RPMI8226 (cell line): ENCODE results near the gene PRELID3B.

Experiments
- DNase-seq: peaks from one replicate; pipeline ENCODE4 v3.0.0-alpha.2; 2015

PRELID3B gene

DNA sequence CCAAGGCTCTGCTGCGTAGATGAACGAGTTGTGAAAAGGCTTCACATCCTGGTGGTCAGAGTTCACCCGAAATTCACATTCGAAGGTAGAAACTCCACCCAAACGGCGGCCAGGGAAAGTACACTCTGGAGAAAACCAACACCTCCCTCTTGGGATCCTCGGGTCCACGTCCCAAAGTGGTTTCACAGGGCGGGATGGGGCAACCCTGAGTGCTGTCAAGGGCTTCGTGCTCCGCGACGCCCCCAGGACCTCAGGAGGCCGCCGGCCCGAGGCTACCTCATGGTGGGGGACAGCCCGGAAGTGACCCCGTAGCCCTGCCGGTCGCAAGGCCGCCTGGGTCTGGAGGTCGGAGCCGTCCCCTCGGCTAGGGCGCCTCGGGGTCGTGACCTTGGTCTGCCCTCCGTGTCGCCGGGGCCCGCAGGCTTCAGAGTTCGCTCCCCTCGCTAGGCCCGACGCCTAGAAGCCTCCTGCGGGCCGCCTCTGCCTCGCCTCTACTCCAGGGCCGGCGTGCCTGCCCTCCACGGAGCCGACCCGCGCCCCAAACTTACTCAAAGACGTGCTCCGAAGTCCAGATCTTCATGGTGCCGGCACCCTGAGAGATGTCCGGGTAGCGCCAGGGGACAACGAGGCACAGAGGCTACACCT, at the start of gene PRELID3B:
TSS of gene PRELID3B (minus strand) at position 636 of the 645 bp plus-strand sequence. CDS start at position 580, 56 bp downstream.
- DNase-seq: peak; percentile 36

DNA sequence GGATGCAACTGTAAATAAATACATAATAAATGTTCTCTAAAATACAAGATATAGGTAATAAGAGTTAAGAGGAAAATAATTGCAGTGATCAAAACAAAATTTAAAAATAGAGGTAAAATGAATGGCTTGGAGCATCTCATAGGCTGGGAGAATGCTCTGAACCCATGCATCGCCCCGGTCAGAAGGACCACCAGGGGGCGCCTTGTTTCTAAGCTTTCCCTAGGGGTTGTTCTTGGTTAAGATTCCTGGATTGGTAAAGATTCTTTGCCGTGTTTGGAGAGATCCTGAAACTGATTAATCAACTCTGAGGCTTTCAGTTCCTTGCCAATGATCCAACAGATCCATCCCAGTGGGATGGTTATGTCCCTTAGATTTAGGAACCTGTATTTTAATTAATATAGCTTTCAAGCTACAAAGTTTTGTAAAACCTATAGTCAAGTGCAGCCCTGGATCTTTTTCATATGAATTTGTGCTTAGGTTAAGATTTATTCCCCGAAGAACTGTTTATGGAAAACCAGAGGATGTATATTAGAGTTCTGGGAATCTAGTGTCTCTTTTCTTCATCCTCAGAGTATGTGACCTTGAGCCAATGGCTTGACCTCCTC, 45.3 kb upstream of the PRELID3B start:
- peak; percentile 79 for DNase-seq

DNA sequence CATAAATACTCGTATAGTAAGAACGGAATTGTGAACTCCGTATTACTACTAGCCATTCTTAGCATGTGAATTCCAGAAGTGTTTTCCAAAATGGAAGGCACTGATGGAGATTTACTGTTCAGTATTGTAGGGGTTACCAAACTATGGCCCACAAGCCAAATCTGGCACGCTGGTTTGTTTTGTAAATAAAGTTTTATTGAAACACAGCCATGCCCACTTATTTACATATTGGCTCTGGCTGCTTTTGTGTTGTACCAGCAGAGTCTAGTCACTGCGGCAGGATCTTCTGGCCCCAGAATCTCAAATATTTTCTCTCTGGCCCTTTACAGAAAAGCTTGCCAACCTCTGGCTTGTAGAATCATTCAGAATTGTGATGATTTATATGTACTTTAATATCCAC, 44.3 kb upstream of the PRELID3B start:
- no peak for DNase-seq

DNA sequence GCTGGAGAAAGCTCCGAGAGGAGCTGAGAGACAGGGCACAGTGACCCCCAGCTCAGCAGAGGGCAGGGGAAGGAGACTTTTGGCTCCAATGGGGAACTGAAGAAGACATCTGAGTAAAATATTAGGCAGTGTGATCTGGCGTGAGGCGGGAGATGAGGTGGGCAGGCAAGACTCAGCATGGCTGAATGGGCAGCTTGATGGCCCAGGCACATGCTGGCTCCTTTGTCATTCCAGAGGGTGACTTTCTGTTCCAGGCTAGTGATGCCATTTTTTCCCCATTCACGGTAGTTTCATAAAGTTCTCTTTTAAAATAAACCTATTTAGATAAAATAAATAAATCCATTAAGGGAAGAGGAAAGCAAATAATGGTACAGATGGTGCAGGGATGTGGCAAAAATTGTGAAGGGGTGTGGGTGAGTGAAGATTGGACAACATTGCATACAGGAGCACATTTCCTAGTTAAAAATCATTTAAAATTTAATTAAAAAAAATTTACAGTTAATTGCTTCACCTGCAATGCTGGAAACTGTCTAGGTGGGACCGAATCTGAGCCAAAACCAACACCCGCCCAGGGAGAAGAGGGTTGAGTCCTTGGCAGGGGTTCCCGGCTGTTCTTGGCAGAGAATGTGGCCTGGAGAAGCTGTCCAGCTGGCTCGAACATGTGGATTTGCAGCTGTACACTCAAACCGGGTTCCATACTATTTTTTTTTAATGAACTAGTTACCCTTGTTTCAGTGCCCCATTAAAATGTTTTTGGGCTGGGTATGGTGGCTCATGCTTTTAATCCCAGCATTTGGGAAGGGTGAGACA, 41.7 kb upstream of the PRELID3B start:
- DNase-seq: no peak

DNA sequence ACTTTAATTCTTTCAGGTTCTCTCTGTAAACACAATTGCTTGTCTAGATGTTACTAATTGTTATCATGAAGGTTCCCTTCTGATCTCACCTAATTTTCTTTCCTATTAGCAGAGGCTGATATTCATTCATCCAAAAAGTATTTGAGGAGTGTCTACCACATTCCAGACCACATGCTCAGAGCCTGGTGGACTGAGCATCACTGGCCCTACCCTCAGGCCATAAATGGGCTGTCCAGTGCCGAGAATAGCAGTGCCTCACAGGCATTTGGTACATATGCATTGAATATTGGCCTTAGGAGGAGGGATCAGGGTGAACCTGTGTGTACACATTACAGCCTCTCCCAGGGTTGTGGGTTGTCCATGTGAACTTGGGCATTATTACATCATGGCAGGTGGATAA, 40.4 kb upstream of the PRELID3B start:
- no peak for DNase-seq

DNA sequence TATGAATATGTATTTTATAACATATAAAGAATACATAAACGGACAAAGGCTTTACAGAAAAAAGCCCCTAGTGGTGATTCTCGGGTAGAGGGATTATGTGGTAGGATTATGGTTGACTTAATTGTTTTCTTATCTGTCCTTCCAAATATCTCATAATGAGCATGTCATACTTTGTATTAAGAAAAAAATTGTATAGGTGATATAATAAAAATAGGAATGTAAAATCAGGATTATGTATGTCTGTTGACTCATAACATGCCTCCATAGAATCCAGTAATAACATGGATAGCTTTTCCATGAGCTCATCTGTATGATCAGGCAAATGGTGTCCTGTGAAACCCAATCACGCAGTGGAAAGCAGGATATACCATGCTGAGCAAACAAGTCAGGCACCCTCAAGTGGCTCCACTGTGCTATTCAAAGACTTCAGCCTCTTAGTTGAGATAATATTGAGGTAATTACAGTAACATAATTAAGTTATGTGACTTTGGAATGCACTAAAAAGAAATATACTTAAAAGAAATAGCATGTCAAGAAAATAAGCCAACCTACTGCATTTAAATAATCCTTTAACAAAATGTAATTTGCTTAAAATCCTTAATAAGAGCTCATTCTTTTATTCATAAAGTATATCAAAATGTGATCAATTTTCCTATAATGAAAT, 39.6 kb upstream of the PRELID3B start:
- no peak for DNase-seq

DNA sequence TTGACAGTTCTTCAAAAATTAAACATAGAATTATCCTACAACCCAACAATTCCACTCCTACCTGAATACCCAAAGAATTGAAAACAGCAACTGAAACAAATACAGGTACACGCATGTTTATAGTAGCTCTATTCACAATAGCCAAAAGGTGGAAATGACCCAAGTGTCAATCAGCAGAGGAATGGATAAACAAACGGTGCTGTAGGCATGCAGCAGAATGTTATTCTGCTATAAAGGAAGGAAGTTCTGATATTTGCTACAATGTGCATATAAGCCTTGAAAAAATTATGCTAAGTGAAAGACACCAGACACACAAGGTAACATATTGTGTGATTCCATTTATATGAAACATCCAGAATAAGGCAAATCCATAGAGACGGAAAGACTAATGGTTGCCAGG, 38.5 kb upstream of the PRELID3B start:
- no peak for DNase-seq

DNA sequence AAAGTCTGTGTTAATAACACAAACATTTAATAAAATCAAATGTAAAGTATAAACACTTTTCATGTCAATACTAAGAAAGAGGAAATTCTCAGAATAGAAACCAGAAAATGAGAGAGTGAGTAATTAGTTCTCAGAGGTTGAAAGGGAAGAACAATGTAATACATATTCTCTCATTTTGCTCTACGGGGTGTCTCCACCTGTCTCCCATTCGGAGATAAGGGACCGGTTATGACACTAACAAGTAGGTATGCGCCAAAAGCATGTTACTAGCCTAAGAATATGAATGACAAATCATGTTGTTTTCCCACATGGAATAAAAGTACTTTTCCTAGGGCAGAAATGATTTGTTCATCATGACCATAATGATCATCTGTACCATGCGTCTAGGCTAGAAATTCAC, 35.6 kb upstream of the PRELID3B start:
- no peak for DNase-seq

DNA sequence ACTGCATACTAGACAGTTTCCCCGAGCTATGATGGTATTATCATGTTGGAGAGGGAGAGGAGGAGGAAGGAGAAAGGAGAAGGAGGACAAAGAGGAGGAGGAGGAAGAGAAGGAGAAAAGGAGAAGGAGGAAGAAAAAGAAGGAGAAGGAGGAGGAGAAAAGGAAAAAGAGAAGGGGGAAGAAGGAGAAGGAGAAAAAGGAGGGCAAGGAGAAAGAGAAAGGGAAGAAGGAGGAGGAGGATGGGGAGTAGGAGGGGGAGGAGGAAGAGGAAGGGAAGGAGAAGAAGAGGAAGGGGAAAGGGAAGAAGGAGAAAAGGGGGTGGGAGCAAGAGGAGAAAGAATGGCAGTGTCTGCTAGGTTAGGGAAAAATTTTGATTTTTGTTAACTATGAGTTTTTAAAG, 35.1 kb upstream of the PRELID3B start:
- DNase-seq: no peak

DNA sequence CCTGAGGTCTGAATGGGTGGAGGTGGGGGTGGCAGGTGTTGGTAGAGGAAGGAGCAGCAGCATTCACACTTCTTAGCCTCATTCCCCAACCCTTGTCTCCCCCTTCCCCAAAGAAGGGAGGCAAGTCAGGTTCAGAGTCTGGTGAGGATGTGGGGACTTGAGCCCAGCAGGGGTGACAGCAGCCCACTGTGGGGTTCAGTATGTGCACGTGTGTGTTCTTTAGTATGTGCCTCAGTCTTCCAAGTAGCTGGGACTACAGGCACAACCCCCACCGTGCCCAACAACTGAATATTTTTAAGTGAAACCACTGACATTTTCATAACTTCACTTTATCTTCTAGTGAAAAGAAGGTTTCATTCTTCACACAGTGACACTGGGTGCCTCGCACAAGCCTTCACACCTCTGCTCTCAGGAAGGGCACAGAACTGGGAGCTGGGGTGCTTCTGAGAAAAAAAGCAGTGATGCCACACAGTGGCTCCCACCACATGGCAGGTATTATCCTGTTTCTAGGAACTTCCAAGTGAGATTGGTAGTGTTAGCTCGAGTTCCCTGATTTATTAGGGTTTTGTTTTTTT, 33.4 kb upstream of the PRELID3B start:
- DNase-seq: no peak

DNA sequence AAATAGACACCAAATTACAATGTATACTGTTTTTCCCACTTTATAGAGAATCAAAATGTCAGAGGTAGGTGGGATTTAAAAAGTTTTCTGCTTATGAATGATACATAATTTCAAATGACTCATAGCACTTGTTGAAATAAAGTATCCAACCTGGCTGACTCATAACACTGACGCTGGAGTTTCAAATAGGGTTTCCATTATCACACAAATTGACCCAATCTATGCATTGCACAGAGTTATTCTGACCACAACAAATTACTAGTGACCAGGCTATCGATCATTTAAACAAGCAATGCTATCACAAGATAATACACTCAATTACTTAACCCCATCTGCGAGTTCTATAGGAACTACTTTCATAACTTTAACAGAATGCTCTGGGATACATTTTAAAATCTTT, 31.9 kb upstream of the PRELID3B start:
- no peak for DNase-seq

DNA sequence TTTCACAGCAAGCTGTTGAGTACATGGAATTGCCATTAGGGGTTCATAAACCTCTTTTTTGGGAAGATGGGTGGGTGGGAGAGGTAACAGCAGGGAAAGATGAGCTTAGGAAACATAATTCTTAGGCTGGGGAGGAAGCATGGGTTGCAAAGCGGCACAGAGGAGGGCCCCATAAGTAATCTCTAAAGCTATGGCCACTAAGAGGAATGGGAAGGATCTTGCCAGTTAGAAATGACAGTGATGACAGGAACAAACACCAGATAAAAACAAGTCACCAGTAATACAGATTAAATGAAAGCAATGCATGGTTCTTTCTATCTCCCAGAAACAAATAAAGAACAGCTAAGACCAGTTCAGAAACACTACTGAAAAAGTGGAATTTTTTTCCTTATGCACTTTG, 31.0 kb upstream of the PRELID3B start:
- no peak for DNase-seq

DNA sequence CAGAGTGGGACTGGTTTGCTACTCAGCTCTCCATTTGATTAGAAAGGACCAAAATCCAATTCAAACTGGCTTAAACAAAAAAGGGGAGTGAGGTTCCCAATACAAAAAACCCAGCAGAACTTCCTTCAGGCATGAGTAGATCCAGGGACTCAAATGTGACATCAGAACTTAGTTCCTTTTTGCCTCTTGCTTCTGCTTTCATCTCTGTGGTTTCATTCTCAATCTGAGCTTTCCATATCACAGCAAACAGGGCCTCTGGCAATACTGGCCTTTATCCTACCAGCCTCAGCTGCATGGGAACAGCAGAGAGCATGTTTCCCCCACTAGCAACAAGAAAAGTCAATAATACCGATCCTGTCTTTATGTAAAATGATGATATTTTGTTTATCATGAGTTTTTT, 28.6 kb upstream of the PRELID3B start:
- DNase-seq: no peak

DNA sequence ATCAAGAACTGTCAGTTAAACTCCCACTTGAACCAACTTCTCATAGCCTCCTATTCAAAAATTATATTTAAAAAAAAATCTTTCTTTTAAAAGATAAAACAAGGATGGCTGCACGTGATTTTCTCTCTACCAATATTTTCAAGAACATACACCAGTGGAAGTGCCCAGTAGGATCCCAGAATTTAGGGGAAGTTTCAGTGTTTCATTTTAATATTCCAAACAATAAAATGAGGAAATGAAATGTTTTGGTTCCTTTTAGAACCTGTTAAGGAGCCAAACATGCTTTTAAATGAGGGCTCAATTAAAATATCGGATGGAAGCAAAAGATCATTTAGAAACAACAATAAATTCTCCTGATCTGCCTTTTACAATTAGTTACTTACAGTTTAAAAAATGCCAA, 26.4 kb upstream of the PRELID3B start:
- no peak for DNase-seq

DNA sequence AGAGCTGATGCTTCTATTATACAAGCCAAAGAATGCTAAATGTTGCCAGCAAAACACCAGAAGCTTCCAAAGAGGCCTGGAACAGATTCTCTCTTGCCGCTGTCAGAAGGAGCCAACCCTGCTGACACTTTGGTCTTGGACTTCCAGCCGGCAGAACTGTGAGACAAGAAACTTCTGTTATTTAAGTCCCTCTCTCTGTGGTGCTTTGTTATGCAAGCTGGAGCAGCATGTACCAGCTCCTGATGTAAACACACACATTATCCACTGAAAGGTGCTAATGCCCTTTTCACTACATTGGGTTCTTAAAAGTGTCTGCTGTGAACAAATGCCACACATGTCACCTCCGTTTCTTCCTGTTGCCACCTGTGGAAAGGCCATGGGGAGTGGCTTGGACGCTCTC, 25.9 kb upstream of the PRELID3B start:
- no peak for DNase-seq

DNA sequence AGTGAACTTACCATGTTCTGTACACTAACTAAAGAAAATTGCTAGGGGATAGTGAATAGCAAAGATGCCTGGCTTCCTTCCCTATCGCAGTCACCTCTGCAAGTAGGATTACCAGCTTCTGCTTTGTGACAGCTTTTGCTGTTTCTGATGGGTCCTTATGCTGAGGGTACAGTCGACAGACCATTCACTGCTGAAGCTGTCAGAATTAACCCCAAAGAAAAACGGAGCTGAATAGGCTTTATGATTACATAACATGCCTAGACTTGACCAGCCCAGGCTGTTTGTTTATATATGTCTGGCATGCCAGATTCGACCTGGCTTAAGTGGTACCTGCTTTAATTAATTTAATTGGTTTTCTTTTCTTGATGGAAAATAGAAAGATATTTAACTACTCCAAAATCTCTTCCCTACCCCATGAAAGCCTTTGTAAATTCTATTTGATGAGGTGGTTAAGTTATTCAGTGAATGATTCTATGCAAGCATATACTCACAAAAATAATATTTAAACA, 21.7 kb upstream of the PRELID3B start:
- DNase-seq: no peak

DNA sequence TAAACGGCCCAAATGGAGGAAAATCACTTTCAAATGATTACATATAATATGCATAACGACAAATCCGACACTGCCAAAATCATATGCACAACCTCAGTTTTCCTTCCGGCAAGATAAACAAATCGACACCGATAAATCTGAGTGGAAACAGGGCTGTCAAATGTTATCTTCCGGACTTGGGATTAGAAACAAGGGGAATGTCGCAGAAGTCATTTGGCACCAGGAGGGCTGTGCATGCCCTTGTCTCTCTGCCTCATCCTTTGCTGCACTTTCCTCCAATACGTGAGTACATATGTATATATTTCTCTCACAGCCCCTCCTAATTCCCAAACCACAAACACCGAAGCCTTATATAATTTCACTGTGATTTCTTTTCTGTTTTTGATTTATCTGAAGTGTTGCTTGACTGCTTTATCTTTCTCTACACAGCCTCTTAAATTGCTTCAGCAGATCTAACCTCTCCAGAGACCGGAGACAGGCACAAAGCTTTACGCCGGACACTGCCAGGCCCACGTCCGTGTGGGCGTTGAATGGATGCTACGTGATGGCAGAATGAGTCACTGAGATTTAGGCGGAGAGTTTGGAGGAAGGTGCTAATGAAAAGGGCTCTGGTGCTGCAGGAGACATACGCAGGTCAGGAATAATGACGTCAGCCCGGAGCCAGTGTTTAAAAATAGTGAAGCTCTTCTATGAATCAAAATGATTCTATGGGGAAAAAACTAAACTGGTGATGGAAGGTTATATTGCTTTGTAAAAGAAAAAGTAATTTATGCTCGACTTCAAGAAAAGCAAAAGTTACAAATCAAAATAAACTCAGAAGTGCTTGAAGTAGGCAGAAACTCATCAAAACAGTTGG, 21.0 kb upstream of the PRELID3B start:
- no peak for DNase-seq

DNA sequence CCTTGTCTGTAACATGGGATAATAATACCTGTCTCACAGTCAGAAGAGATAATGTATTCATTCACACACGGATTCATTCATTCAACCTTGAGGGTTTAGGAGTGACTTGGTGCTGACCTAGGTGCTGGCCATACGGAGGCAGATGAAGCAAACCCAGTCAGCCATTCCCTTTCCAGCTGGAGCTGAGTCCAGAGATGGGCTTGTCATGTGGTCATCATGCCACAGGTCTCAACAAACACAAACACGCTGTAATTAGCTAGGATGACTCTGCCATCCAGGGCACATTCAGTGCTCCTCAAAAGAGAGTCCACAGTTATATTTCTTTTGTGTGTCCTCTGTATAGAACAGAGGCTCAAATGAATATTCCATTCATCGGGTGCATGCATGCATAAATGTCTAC, 19.5 kb upstream of the PRELID3B start:
- DNase-seq: no peak

DNA sequence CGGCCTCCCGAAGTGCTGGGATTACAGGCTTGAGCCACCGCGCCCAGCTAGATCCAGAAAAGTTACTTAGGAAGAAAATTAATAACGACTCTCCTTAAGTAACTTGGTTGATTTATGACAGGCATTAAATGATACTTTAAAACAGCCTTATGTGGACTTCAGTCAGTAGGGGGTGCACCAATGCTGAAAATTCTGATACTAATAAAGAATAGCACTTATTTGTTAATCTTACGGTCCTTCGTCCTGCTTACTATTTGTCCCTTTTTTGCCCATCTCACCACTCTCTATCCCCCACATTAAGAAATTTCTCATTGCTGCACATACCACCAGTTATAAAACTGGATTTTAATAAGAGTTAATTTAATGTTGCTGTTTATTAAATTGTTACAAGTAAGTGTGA, 12.7 kb upstream of the PRELID3B start:
- DNase-seq: no peak

DNA sequence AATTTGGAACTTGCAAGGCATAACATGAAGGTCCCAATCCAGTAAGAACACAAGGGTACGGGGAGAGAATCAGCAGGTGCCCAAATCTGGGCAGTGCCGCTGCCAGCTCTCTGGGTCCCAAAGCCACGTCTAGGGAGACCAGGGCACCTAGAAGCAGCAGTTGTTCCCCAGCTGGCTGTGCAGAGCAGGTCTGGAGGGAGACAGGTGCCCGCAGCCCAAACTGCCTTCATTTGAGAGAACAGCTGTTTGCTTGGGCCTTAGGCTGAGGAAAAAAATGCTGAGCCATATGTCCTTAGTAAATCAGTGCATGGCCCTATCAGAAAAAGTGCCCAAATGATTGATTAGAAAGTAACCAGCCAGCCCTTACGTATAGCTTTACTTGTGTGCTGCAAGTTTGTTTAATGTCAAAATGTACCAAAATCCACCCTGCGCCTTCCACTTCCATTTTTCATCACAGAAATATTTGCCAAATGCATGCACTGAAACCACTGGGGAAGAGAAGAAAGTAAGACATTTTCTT, 9.1 kb upstream of the PRELID3B start:
- peak; percentile 56 for DNase-seq

DNA sequence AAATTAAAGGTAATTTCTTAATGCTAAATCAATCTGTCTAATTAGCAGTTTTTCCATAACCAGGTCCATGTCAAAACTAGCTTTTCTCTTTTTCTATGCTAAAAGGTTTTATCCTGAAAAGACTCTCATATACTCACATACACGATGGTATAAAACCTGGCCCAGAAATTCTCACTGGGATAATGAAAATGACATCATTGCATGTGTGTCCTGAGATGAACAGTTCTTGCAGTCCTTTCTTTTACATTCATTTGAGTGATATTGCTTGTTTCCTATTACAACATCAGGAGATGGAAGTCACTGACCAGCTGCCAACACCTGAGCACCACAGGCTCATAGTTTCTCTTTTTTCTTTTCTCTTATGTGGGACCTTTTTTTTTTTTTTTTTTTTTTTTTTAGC, 7.9 kb upstream of the PRELID3B start:
- DNase-seq: no peak

DNA sequence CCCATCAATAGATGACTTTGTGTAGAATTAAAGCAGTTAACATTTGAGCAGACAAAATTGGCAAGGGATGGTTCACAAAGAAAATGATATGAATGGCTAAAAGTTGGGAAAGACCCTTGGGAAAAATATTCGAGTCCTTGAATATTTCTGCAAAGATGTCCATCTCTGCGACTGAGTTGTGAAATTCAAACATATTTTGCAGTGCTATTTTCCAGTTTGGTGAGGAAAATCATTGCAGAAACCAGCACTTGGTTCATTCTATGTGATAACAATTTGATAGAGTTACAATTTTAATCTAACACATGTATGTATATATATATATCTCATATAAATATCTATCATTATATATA, 6.1 kb upstream of the PRELID3B start:
- DNase-seq: no peak
